Spleen (tissue), 11 donors: Measurements from ENCODE around the gene CC2D1B. TPM values are rescaled to one million over a fixed set of nuclear protein-coding genes. Genes with fewer than 3 reads are reported as not detected.

ENCODE experiments used
- DNase-seq: peaks from one replicate; pipeline ENCODE4 v3.0.0-alpha.2; 2020
- H3K27ac ChIP-seq, 8 donors: fragments of 200-600 bp; sonication (generic) in 7 of 8; 1 replicate in 4 of 8; 2 replicates in 4 of 8; pipeline versions ENCODE4 v1.5.0 to v1.8.0; 2016 to 2021; ENCODE audit warnings: inconsistent platforms in 4 of 8, mild to moderate bottlenecking in 4 of 8, moderate library complexity in 1 of 8
- H3K27me3 ChIP-seq, 7 donors: fragments of 200-600 bp; sonication (generic) in 6 of 7; replicated peaks in 1 of 7; 1 replicate in 4 of 7; 2 replicates in 3 of 7; pipeline versions ENCODE4 v1.5.0 to v1.8.0; 2016 to 2021; ENCODE audit warnings: inconsistent platforms in 3 of 7, mild to moderate bottlenecking in 1 of 7
- H3K36me3 ChIP-seq, 6 donors: fragments of 200-600 bp; sonication (generic) in 5 of 6; 1 replicate in 4 of 6; 2 replicates in 2 of 6; pipeline versions ENCODE4 v1.5.0 to v1.8.0; 2016 to 2021; ENCODE audit warnings: inconsistent platforms in 2 of 6
- H3K4me1 ChIP-seq, 6 donors: fragments of 200-600 bp; sonication (generic) in 5 of 6; 1 replicate in 3 of 6; 2 replicates in 3 of 6; pipeline versions ENCODE4 v1.5.0 to v1.8.0; 2016 to 2021; ENCODE audit warnings: inconsistent platforms in 3 of 6
- H3K4me3 ChIP-seq, 8 donors: fragments of 200-600 bp; sonication (generic) in 7 of 8; 1 replicate in 4 of 8; 2 replicates in 4 of 8; pipeline versions ENCODE4 v1.5.0 to v1.8.0; 2016 to 2021; ENCODE audit warnings: inconsistent platforms in 4 of 8, mild to moderate bottlenecking in 4 of 8, moderate library complexity in 2 of 8
- H3K9me3 ChIP-seq, 8 donors: fragments of 200-600 bp; sonication (generic) in 7 of 8; 1 replicate in 4 of 8; 2 replicates in 4 of 8; pipeline versions ENCODE4 v1.5.0 to v1.8.0; 2016 to 2021; ENCODE audit warnings: inconsistent platforms in 4 of 8
- POLR2A ChIP-seq, 3 donors: fragments of 450-650 bp; IDR thresholded peaks; one replicate each; pipeline ENCODE4 v1.5.1; 2017; ENCODE audit warnings: antibody characterized with exemption in 3 of 3, mild to moderate bottlenecking in 1 of 3
- POLR2AphosphoS5 ChIP-seq, 3 donors: sonication (generic); formaldehyde crosslinking; IDR thresholded peaks; one replicate each; pipeline ENCODE4 v1.5.1; 2017; ENCODE audit warnings: antibody characterized with exemption in 3 of 3
- WGBS, 5 donors: extraction: QIAGEN DNeasy Blood & Tissue Kit in 3 of 5; methylation state at CpG; one replicate each; pipeline versions ENCODE4 v1.1.5 to v1.1.7; 2013 to 2018; 5-methylcytosine and 5-hydroxymethylcytosine counted together
- intact Hi-C: fragments of 100-400 bp; cut with DNase I; formaldehyde crosslinking; loops from one replicate; pipeline ENCODE4 v1.15.0; 2023; ENCODE audit warnings: low total_unique reads
- polyA plus RNA-seq, 3 donors: library from polyadenylated mRNA; stranded (reverse); fragments of 200-250 nt; gene quantifications; one replicate each; pipeline ENCODE4 v1.2.1, GENCODE V29; 2013
- total RNA-seq, 7 donors: library from RNA; depleted of rRNA in 3 of 7; stranded (reverse); fragments of >200 nt in 3 of 7; fragmentation: NEBNext Ultra II Directional in 4 of 7; extraction: Animal tissue kit (Norgen Biotek cat#: 25700) in 4 of 7; gene quantifications; one replicate each; pipeline versions ENCODE4 v1.1.0 to v1.2.1, GENCODE V29; 2016 to 2021
- TF ChIP-seq, protein P1 (sequence below), 11 experiments: fragments of 200-600 bp in 7 of 11; fragments of 450-650 bp in 4 of 11; sonication (generic) in 4 of 11; IDR thresholded peaks in 8 of 11; conservative IDR thresholded peaks in 3 of 11; 1 replicate in 7 of 11; 2 replicates in 4 of 11; pipeline versions ENCODE4 v1.4.0 to v1.8.0; 2016 to 2021; ENCODE audit warnings: antibody characterized with exemption in 11 of 11, inconsistent platforms in 4 of 11, mild to moderate bottlenecking in 1 of 11
- donor health status: healthy with polysubstance abuse.
- donor health status: DM: no; HTN: no; CAD: no; lungs with moderate emphysema.
- donor health status: DM: no; HTN: no; CAD: no.
- donor health status: Bipolar disorder and iron deficiency.
- donor health status: healthy.
- donor health status: DM: no; HTN: no; CAD: no.
- donor health status: DM: yes; HTN: yes; CAD: no.

CC2D1B gene
- total and polyA plus RNA-seq, 10 donors: 14.8 to 44.0 (median 33.1) TPM

DNA sequence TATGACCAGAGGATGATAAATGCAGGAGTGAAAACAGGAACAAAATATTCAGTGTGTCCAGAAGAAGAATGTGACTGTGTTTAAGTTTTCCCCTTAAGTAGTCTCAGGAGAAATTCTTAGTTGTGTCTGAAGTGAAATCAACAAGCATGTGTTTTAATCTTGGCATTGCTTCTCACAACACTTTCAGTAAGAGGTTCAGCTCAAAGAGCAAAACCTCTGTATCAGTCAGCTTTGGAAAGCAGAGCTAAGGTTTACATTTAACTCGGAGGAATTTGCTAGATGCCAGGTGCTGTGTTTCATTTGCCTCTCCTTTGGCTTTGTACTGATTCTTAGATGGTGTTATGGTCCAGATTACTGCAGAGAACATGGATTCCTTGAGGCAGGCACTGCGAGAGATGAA, 28.6 kb downstream of the CC2D1B start:
- intact Hi-C loops: no loop called here
- H3K4me3 ChIP-seq: no peak overlapping the region
- no peaks in the 10 kb centered on the region for H3K9me3 ChIP-seq
- no peak for DNase-seq
- H3K4me1 ChIP-seq: no peaks in the 10 kb centered on the region
- TF ChIP-seq POLR2AphosphoS5 (IDR thresholded peaks at IDR 0.05): no peak
- TF ChIP-seq, protein P1, sequence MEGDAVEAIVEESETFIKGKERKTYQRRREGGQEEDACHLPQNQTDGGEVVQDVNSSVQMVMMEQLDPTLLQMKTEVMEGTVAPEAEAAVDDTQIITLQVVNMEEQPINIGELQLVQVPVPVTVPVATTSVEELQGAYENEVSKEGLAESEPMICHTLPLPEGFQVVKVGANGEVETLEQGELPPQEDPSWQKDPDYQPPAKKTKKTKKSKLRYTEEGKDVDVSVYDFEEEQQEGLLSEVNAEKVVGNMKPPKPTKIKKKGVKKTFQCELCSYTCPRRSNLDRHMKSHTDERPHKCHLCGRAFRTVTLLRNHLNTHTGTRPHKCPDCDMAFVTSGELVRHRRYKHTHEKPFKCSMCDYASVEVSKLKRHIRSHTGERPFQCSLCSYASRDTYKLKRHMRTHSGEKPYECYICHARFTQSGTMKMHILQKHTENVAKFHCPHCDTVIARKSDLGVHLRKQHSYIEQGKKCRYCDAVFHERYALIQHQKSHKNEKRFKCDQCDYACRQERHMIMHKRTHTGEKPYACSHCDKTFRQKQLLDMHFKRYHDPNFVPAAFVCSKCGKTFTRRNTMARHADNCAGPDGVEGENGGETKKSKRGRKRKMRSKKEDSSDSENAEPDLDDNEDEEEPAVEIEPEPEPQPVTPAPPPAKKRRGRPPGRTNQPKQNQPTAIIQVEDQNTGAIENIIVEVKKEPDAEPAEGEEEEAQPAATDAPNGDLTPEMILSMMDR (IDR thresholded peaks at IDR 0.05 in 8 of 11, conservative IDR thresholded peaks at IDR 0.05 in 3 of 11): no peak
- no peak for TF ChIP-seq POLR2A (IDR thresholded peaks at IDR 0.05)
- H3K27ac ChIP-seq: no peak overlapping the region
- no peaks in the 10 kb centered on the region for H3K27me3 ChIP-seq
- WGBS, 5 donors: 91 to 98% (median 95%) methylated on average over 2 of the region's 2 CpGs
- H3K36me3 ChIP-seq: peaks cover 0 to 19% (median 0%) of the 10 kb centered on the region in 6 donors

DNA sequence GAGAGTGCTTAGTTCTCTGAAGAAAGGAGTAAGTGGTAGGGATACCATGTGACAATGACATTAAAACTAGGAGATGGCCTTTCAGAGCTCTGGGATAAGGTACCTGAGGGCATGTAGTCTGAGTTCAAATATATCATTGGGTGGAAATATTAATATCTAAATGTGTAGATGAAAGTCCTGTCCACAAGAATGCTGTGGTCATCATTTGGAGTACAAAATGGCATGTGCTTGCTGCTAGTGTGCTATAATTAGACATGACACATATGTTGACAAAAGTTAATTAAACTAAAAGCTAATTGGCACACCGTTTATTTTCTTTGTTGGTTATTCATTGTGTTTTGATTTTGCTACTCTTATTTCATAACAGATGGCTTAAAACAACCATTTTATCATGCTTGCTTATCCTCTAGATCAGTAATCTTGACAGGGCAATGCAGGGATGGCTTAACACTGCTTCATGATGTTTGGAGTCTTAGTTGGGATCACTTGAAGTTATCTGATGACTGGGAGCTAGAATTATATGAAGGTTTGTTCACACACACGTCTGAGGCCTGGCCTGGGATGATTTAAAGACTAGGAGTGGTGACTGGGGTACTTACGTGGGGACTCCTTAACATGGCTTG, 31.0 kb downstream of the CC2D1B start:
- Histone ChIP-seq H3K27ac (no peak overlapping the region), H3K27me3 (no peaks in the 10 kb centered on the region), H3K4me1 (no peaks in the 10 kb centered on the region), H3K36me3 (peaks cover 0 to 16% (median 0%) of the 10 kb centered on the region in 6 donors), H3K4me3 (no peak overlapping the region), H3K9me3 (no peaks in the 10 kb centered on the region)
- intact Hi-C loops: no loop called here
- WGBS, 5 donors: 84 to 95% (median 89%) methylated on average over 3 of the region's 3 CpGs
- no peak for DNase-seq
- TF ChIP-seq POLR2AphosphoS5 (IDR thresholded peaks at IDR 0.05): no peak
- TF ChIP-seq, protein P1 (IDR thresholded peaks at IDR 0.05 in 8 of 11, conservative IDR thresholded peaks at IDR 0.05 in 3 of 11): no peak
- no peak for TF ChIP-seq POLR2A (IDR thresholded peaks at IDR 0.05)

DNA sequence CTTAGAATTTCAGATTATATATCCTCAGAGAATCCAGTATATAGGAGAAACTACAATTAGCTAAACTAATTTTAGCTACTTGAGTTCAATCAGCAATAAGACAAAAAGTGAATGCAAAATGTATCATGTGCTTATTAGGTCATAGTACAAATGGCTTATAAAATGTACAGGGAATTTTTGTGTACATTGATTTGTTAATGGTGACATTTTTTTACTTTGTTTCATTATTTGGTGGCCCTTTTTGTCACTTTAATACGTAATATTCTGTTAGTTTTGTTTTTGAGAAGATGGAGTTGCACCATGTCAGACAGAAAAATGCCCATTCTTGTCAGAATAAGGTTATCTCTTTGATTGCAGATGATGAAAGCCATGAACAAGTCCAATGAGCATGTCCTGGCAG, 33.6 kb downstream of the CC2D1B start:
- no peak for DNase-seq
- Histone ChIP-seq H3K27me3 (no peaks in the 10 kb centered on the region), H3K36me3 (peaks cover 0 to 8% (median 0%) of the 10 kb centered on the region in 6 donors), H3K27ac (no peak overlapping the region), H3K4me1 (no peaks in the 10 kb centered on the region), H3K4me3 (no peak overlapping the region), H3K9me3 (no peaks in the 10 kb centered on the region)
- no peak for TF ChIP-seq POLR2AphosphoS5 (IDR thresholded peaks at IDR 0.05)
- TF ChIP-seq POLR2A (IDR thresholded peaks at IDR 0.05): no peak
- TF ChIP-seq, protein P1 (IDR thresholded peaks at IDR 0.05 in 8 of 11, conservative IDR thresholded peaks at IDR 0.05 in 3 of 11): no peak
- intact Hi-C loops: no loop called here
- 84 to 94% (median 85%) methylated on average over 1 of the region's 1 CpG for WGBS, 5 donors

DNA sequence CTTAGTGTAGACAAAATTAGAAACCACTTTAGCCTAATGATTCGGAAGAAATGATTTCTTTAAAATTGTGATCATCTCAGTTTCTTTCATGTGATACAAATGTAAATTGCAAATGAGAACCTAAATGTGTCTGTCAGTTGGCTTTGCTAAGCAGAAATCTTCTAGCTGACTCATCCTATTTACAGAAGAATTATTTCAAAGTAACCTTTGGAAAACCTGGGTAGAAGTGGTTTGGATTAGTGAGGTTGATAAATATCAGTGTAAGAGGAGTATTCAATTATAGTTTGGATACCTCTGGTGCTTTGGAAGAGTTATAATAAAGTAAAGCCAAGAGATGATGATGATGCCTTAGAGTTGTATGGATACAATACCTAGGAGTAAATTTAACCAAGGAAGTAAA, 37.4 kb downstream of the CC2D1B start:
- TF ChIP-seq POLR2A (IDR thresholded peaks at IDR 0.05): no peak
- TF ChIP-seq, protein P1 (IDR thresholded peaks at IDR 0.05 in 8 of 11, conservative IDR thresholded peaks at IDR 0.05 in 3 of 11): no peak
- TF ChIP-seq POLR2AphosphoS5 (IDR thresholded peaks at IDR 0.05): no peak
- DNase-seq: no peak

More for the DNA sequence above, 37.4 kb downstream of the CC2D1B start:
- intact Hi-C loops: no loop called here
- Histone ChIP-seq H3K4me3 (no peak overlapping the region), H3K9me3 (no peaks in the 10 kb centered on the region), H3K27me3 (no peaks in the 10 kb centered on the region), H3K36me3 (no peaks in the 10 kb centered on the region), H3K27ac (no peak overlapping the region), H3K4me1 (no peaks in the 10 kb centered on the region)
- WGBS, 5 donors: 88 to 100% (median 92%) methylated on average over 1 of the region's 1 CpG
